Progenitor cell of endocrine pancreas (in vitro differentiated cells): Measurements from ENCODE around the gene PPP1CB. TPM values are rescaled to one million over a fixed set of nuclear protein-coding genes. Genes with fewer than 3 reads are reported as not detected.
"Not testable (repeated sequence)": the region's sequence is repeated elsewhere in the genome, so short reads cannot be mapped to it uniquely, and the experiment has no call there.

Source experiments
- DNase-seq: peaks from one replicate; pipeline ENCODE4 v3.0.0; 2021; ENCODE audit warnings: low spot score; ENCODE audit not compliant: unreplicated experiment
- H3K27ac Mint-ChIP-seq: 2 replicates; pipeline ENCODE4 v1.8.0; 2021; ENCODE audit warnings: mild to moderate bottlenecking, moderate library complexity, mixed read lengths
- H3K27me3 Mint-ChIP-seq: 2 replicates; pipeline ENCODE4 v1.8.0; 2021; ENCODE audit warnings: mixed read lengths
- H3K36me3 Mint-ChIP-seq: 2 replicates; pipeline ENCODE4 v1.8.0; 2022; ENCODE audit warnings: mixed read lengths; ENCODE audit not compliant: insufficient read depth
- H3K4me1 Mint-ChIP-seq: 2 replicates; pipeline ENCODE4 v1.8.0; 2021; ENCODE audit warnings: low read depth, mixed read lengths
- H3K4me3 Mint-ChIP-seq: 2 replicates; pipeline ENCODE4 v1.8.0; 2021; ENCODE audit warnings: low read depth, mild to moderate bottlenecking, moderate library complexity, mixed read lengths
- H3K9me3 Mint-ChIP-seq: 2 replicates; pipeline ENCODE4 v1.8.0; 2021; ENCODE audit warnings: low read depth, mixed read lengths
- CTCF ChIP-seq: fragments of 200-600 bp; sonication (generic); IDR thresholded peaks from one replicate; pipeline ENCODE4 v1.5.0; 2021; ENCODE audit warnings: antibody characterized with exemption, mild to moderate bottlenecking; ENCODE audit not compliant: unreplicated experiment
- total RNA-seq: library from RNA; stranded (reverse); gene quantifications from 2 replicates; pipeline ENCODE4 v1.2.1, GENCODE V29; 2021

Gene PPP1CB
- total RNA-seq, 1 donor from 2014 or later = 193 TPM

- Mint-ChIP-seq H3K27me3 (no peaks in the 10 kb centered on the region), H3K27ac (no peak overlapping the region), H3K4me1 (no peaks in the 10 kb centered on the region), H3K36me3 (no peaks in the 10 kb centered on the region), H3K9me3 (no peaks in the 10 kb centered on the region), H3K4me3 (no peak overlapping the region)
- no peak for DNase-seq
- no peak for TF ChIP-seq CTCF
These were observed 21.9 kb upstream of the PPP1CB start for GRCh38 chr2:28729698-28730097.

GRCh38 chr2:28730641-28731146 is 20.9 kb upstream of the PPP1CB start:
- H3K27ac Mint-ChIP-seq = peak overlapping the region; percentile 10
- H3K4me1 Mint-ChIP-seq = no peaks in the 10 kb centered on the region
- no peak overlapping the region for H3K4me3 Mint-ChIP-seq
- TF ChIP-seq CTCF = no peak
- no peak for DNase-seq
- H3K36me3 Mint-ChIP-seq = no peaks in the 10 kb centered on the region
- H3K27me3 Mint-ChIP-seq = no peaks in the 10 kb centered on the region
- no peaks in the 10 kb centered on the region for H3K9me3 Mint-ChIP-seq

- no peaks in the 10 kb centered on the region for H3K27me3 Mint-ChIP-seq
- peaks cover 12% of the 10 kb centered on the region for H3K36me3 Mint-ChIP-seq
- no peaks in the 10 kb centered on the region for H3K4me1 Mint-ChIP-seq
- no peak overlapping the region for H3K4me3 Mint-ChIP-seq
- no peak for DNase-seq
- peaks cover 19% of the 10 kb centered on the region for H3K9me3 Mint-ChIP-seq
- H3K27ac Mint-ChIP-seq = no peak overlapping the region
- TF ChIP-seq CTCF = no peak
These were observed 16.1 kb upstream of the PPP1CB start for GRCh38 chr2:28735511-28735910.

- H3K4me1 Mint-ChIP-seq = no peaks in the 10 kb centered on the region
- no peak overlapping the region for H3K4me3 Mint-ChIP-seq
- no peaks in the 10 kb centered on the region for H3K27me3 Mint-ChIP-seq
- TF ChIP-seq CTCF = no peak
- DNase-seq = no peak
- H3K9me3 Mint-ChIP-seq = peaks cover 19% of the 10 kb centered on the region
- H3K27ac Mint-ChIP-seq = peak overlapping the region; percentile 33
- peaks cover 12% of the 10 kb centered on the region for H3K36me3 Mint-ChIP-seq
These were observed 15.6 kb upstream of the PPP1CB start for GRCh38 chr2:28736034-28736433.

GRCh38 chr2:28737655-28738054 is 14.0 kb upstream of the PPP1CB start:
- Mint-ChIP-seq H3K4me3 (no peak overlapping the region), H3K9me3 (peaks cover 19% of the 10 kb centered on the region), H3K4me1 (no peaks in the 10 kb centered on the region), H3K27ac (no peak overlapping the region), H3K36me3 (peaks cover 12% of the 10 kb centered on the region), H3K27me3 (no peaks in the 10 kb centered on the region)
- DNase-seq = no peak
- TF ChIP-seq CTCF = no peak

GRCh38 chr2:28742619-28743018 is 9.0 kb upstream of the PPP1CB start:
- H3K4me3 Mint-ChIP-seq, H3K36me3 Mint-ChIP-seq, H3K27me3 Mint-ChIP-seq, DNase-seq, H3K27ac Mint-ChIP-seq, H3K4me1 Mint-ChIP-seq: not testable (repeated sequence)
- H3K9me3 Mint-ChIP-seq = peaks cover 13% of the 10 kb centered on the region
